Vagina (tissue), 2 donors: ENCODE results near the gene PSMB7. TPM values are rescaled to one million over a fixed set of nuclear protein-coding genes. Genes with fewer than 3 reads are reported as not detected.

ENCODE experiments used
- DNase-seq, 2 donors: peaks; one replicate each; pipeline ENCODE4 v3.0.0-alpha.2; 2017; ENCODE audit errors: extremely low spot score in 2 of 2
- H3K27ac ChIP-seq: fragments of 200-600 bp; sonication (generic); one replicate; pipeline ENCODE4 v1.5.1; 2019
- H3K27me3 ChIP-seq: fragments of 200-600 bp; sonication (generic); one replicate; pipeline ENCODE4 v1.5.1; 2019
- H3K36me3 ChIP-seq, 2 donors: fragments of 200-600 bp; sonication (generic); one replicate each; pipeline ENCODE4 v1.5.1; 2017 to 2019
- H3K4me1 ChIP-seq: fragments of 200-600 bp; sonication (generic); one replicate; pipeline ENCODE4 v1.5.1; 2019
- H3K4me3 ChIP-seq, 2 donors: fragments of 200-600 bp; sonication (generic); 1 replicate in 1 of 2; 2 replicates in 1 of 2; pipeline ENCODE4 v1.5.1; 2016 to 2019
- H3K9me3 ChIP-seq: fragments of 200-600 bp; sonication (generic); one replicate; pipeline ENCODE4 v1.5.1; 2019
- CTCF ChIP-seq, 3 experiments: fragments of 450-650 bp in 2 of 3; fragments of 200-600 bp in 1 of 3; sonication (generic) in 1 of 3; IDR thresholded peaks; one replicate each; pipeline ENCODE4 v1.5.1; 2017 to 2019; ENCODE audit warnings: antibody characterized with exemption in 3 of 3, mild to moderate bottlenecking in 2 of 3, moderate library complexity in 2 of 3
- POLR2A ChIP-seq, 2 donors: fragments of 450-650 bp; IDR thresholded peaks; one replicate each; pipeline ENCODE4 v1.6.1; 2017; ENCODE audit warnings: antibody characterized with exemption in 2 of 2, mild to moderate bottlenecking in 2 of 2, moderate library complexity in 2 of 2
- POLR2AphosphoS5 ChIP-seq, 2 donors: sonication (generic); formaldehyde crosslinking; IDR thresholded peaks; one replicate each; pipeline ENCODE4 v1.9.0; 2017; ENCODE audit warnings: antibody characterized with exemption in 2 of 2, mild to moderate bottlenecking in 2 of 2, low read depth in 1 of 2; ENCODE audit not compliant: insufficient read depth in 1 of 2
- intact Hi-C: fragments of 100-400 bp; cut with DNase I; formaldehyde crosslinking; loops from one replicate; pipeline ENCODE4 v1.15.1; 2023
- total RNA-seq: library from RNA; depleted of rRNA; stranded (reverse); fragments of >200 nt; gene quantifications from one replicate; pipeline ENCODE4 v1.2.3, GENCODE V29; 2016

PSMB7 gene
- total RNA-seq, 1 donor from 2014 or later: 121 TPM

- no peak for TF ChIP-seq POLR2A (IDR thresholded peaks at IDR 0.05)
- no peak for TF ChIP-seq POLR2AphosphoS5 (IDR thresholded peaks at IDR 0.05; ENCODE audit: insufficient read depth in 1 of 2, low read depth in 1 of 2)
- TF ChIP-seq CTCF (IDR thresholded peaks at IDR 0.05): no peak
- no peaks in the 10 kb centered on the region for H3K9me3 ChIP-seq
- H3K4me3 ChIP-seq: no peak overlapping the region
- H3K27me3 ChIP-seq: no peaks in the 10 kb centered on the region
- H3K36me3 ChIP-seq: no peaks in the 10 kb centered on the region
- H3K4me1 ChIP-seq: no peaks in the 10 kb centered on the region
- DNase-seq: no peak
- H3K27ac ChIP-seq: no peak overlapping the region
- intact Hi-C loops: no loop called here
These were observed 24.5 kb upstream of the PSMB7 start for GRCh38 chr9:124439686-124440243.

GRCh38 chr9:124439086-124439485 lies 23.8 kb upstream of the PSMB7 start:
- no peaks in the 10 kb centered on the region for H3K36me3 ChIP-seq
- no peak overlapping the region for H3K4me3 ChIP-seq
- no peaks in the 10 kb centered on the region for H3K9me3 ChIP-seq
- H3K27me3 ChIP-seq: no peaks in the 10 kb centered on the region
- TF ChIP-seq POLR2AphosphoS5 (IDR thresholded peaks at IDR 0.05; ENCODE audit: insufficient read depth in 1 of 2, low read depth in 1 of 2): no peak
- no peak for TF ChIP-seq POLR2A (IDR thresholded peaks at IDR 0.05)
- TF ChIP-seq CTCF (IDR thresholded peaks at IDR 0.05): no peak
- H3K27ac ChIP-seq: no peak overlapping the region
- intact Hi-C loops: no loop called here
- no peak for DNase-seq
- no peaks in the 10 kb centered on the region for H3K4me1 ChIP-seq

DNA sequence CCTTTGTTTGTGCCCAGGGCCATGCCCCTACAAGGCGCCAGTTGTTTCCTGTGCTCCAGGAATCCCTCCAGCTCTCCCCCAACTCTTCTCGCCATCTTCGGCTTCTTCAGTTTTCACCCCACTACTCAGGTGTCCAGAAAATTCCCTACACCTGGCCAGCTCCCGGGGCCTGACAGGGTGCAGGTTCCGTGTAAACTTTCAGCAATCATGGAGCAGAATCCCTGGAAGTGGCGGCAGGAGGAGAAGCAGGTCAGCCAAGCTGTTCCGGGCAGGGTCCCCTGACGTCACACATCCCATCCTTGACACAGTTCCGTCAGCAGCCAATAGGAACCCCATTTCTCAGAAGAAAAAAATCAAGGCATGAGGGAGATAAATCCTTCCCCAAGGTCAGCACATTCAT lies 22.8 kb upstream of the PSMB7 start:
- no peaks in the 10 kb centered on the region for H3K4me1 ChIP-seq
- intact Hi-C loops: no loop called here
- no peaks in the 10 kb centered on the region for H3K27me3 ChIP-seq
- H3K36me3 ChIP-seq: no peaks in the 10 kb centered on the region
- no peaks in the 10 kb centered on the region for H3K9me3 ChIP-seq
- H3K4me3 ChIP-seq: no peak overlapping the region
- H3K27ac ChIP-seq: no peak overlapping the region
- TF ChIP-seq POLR2AphosphoS5 (IDR thresholded peaks at IDR 0.05; ENCODE audit: insufficient read depth in 1 of 2, low read depth in 1 of 2): no peak
- TF ChIP-seq POLR2A (IDR thresholded peaks at IDR 0.05): no peak
- TF ChIP-seq CTCF (IDR thresholded peaks at IDR 0.05): no peak
- DNase-seq: no peak

DNA sequence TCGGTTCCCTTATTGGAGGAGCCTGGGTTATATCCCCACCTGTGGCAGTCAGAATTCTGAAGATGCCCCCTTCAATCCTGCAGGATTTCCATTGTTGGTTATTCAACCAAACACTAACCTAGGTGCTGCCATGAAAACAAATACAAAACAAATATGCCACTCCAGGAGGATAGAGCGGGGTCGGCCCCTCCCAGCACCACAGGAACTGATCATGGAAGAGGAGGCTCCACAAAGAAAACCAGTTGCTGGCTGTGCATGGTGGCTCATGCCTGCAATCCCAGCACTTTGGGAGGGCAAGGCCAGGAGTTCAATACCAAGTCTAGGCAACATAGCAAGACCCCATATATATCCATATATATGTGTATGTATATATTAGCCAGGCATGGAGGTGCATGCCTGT lies 21.8 kb upstream of the PSMB7 start:
- H3K36me3 ChIP-seq: no peaks in the 10 kb centered on the region
- H3K4me3 ChIP-seq: no peak overlapping the region
- no peak overlapping the region for H3K27ac ChIP-seq
- intact Hi-C loops: no loop called here
- no peak for DNase-seq
- TF ChIP-seq POLR2AphosphoS5 (IDR thresholded peaks at IDR 0.05; ENCODE audit: insufficient read depth in 1 of 2, low read depth in 1 of 2) (no peak), POLR2A (IDR thresholded peaks at IDR 0.05) (no peak), CTCF (IDR thresholded peaks at IDR 0.05) (no peak)
- H3K4me1 ChIP-seq: no peaks in the 10 kb centered on the region
- H3K9me3 ChIP-seq: no peaks in the 10 kb centered on the region
- H3K27me3 ChIP-seq: no peaks in the 10 kb centered on the region

GRCh38 chr9:124436320-124436719 lies 21.1 kb upstream of the PSMB7 start:
- H3K27me3 ChIP-seq: no peaks in the 10 kb centered on the region
- H3K9me3 ChIP-seq: no peaks in the 10 kb centered on the region
- H3K4me3 ChIP-seq: no peak overlapping the region
- no peak overlapping the region for H3K27ac ChIP-seq
- intact Hi-C loops: no loop called here
- H3K36me3 ChIP-seq: no peaks in the 10 kb centered on the region
- no peaks in the 10 kb centered on the region for H3K4me1 ChIP-seq
- no peak for DNase-seq
- TF ChIP-seq CTCF (IDR thresholded peaks at IDR 0.05) (no peak), POLR2AphosphoS5 (IDR thresholded peaks at IDR 0.05; ENCODE audit: insufficient read depth in 1 of 2, low read depth in 1 of 2) (no peak), POLR2A (IDR thresholded peaks at IDR 0.05) (no peak)
